Body of pancreas (tissue), 4 donors: ENCODE results near the gene GGA2. TPM values are rescaled to one million over a fixed set of nuclear protein-coding genes. Genes with fewer than 3 reads are reported as not detected.

Experiments
- ATAC-seq: fragments of 150-250 bp; one replicate; pipeline ENCODE4 v1.9.1; 2016
- DNase-seq, 4 donors: peaks; one replicate each; pipeline ENCODE4 v3.0.0-alpha.2; 2019
- H3K27ac ChIP-seq, 4 donors: fragments of 200-600 bp; sonication (generic); 1 replicate in 3 of 4; 2 replicates in 1 of 4; pipeline versions ENCODE4 v1.5.1 to v1.6.1; 2016 to 2019; ENCODE audit warnings: mild to moderate bottlenecking in 1 of 4, mixed read lengths in 1 of 4, moderate library complexity in 1 of 4
- H3K27me3 ChIP-seq, 2 donors: fragments of 200-600 bp; sonication (generic); one replicate each; pipeline ENCODE4 v1.6.0; 2016; ENCODE audit warnings: mild to moderate bottlenecking in 1 of 2
- H3K36me3 ChIP-seq, 2 donors: fragments of 200-600 bp; sonication (generic); replicated peaks in 1 of 2; 2 replicates each; pipeline ENCODE4 v1.5.1; 2016; ENCODE audit warnings: low read depth in 2 of 2; ENCODE audit not compliant: insufficient read depth in 1 of 2
- H3K4me1 ChIP-seq: fragments of 200-600 bp; sonication (generic); one replicate; pipeline ENCODE4 v1.6.0; 2016
- H3K4me3 ChIP-seq, 2 donors: fragments of 200-600 bp; sonication (generic); 1 replicate in 1 of 2; 2 replicates in 1 of 2; pipeline ENCODE4 v1.5.1; 2016 to 2019
- H3K9me3 ChIP-seq, 3 donors: fragments of 200-600 bp; sonication (generic); 1 replicate in 2 of 3; 2 replicates in 1 of 3; pipeline ENCODE4 v1.5.1; 2016
- CTCF ChIP-seq, 7 experiments: fragments of 450-650 bp in 4 of 7; fragments of 200-600 bp in 3 of 7; sonication (generic) in 3 of 7; IDR thresholded peaks; one replicate each; pipeline ENCODE4 v1.5.1; 2016 to 2019; ENCODE audit warnings: antibody characterized with exemption in 7 of 7
- POLR2A ChIP-seq, 3 donors: fragments of 450-650 bp; IDR thresholded peaks; one replicate each; pipeline ENCODE4 v1.6.1; 2016; ENCODE audit warnings: antibody characterized with exemption in 3 of 3, mild to moderate bottlenecking in 2 of 3
- WGBS, 2 donors: methylation state at CpG; one replicate each; pipeline ENCODE4 v1.1.5; 2017; 5-methylcytosine and 5-hydroxymethylcytosine counted together
- intact Hi-C: fragments of 100-400 bp; cut with DNase I; formaldehyde crosslinking; loops from one replicate; pipeline ENCODE4 v1.15.1; 2023
- total RNA-seq, 2 donors: library from RNA; depleted of rRNA; stranded (reverse); fragments of >200 nt; gene quantifications; one replicate each; pipeline ENCODE4 v1.1.0, GENCODE V29; 2016

GGA2 gene
- total RNA-seq, 2 donors from 2014 or later, result 59.3 to 64.6 TPM

GRCh38 chr16:23539984-23540816, 29.9 kb upstream of the GGA2 start:
- Histone ChIP-seq H3K27ac (no peak overlapping the region), H3K27me3 (no peaks in the 10 kb centered on the region), H3K36me3 (peaks cover 0 to 13% of the 10 kb centered on the region in 2 donors), H3K4me3 (no peak overlapping the region), H3K4me1 (peaks cover 5% of the 10 kb centered on the region), H3K9me3 (no peaks in the 10 kb centered on the region)
- ATAC-seq (no peak), DNase-seq (no peak)
- 77 to 81% methylated on average over 11 of the region's 11 CpGs for WGBS, 2 donors
- TF ChIP-seq POLR2A (IDR thresholded peaks at IDR 0.05), result no peak
- no peak for TF ChIP-seq CTCF (IDR thresholded peaks at IDR 0.05)
- intact Hi-C loops, result no loop called here

- ATAC-seq (no peak), DNase-seq (no peak)
- H3K9me3 ChIP-seq, result no peaks in the 10 kb centered on the region
- peaks cover 5% of the 10 kb centered on the region for H3K4me1 ChIP-seq
- no peak overlapping the region for H3K27ac ChIP-seq
- TF ChIP-seq CTCF (IDR thresholded peaks at IDR 0.05) (no peak), POLR2A (IDR thresholded peaks at IDR 0.05) (no peak)
- H3K36me3 ChIP-seq, result peaks cover 0 to 19% of the 10 kb centered on the region in 2 donors
- WGBS, 2 donors, result 96 to 100% methylated on average over 1 of the region's 1 CpG
- no peaks in the 10 kb centered on the region for H3K27me3 ChIP-seq
- no peak overlapping the region for H3K4me3 ChIP-seq
- intact Hi-C loops, result no loop called here
These were observed 28.6 kb upstream of the GGA2 start for GRCh38 chr16:23538919-23539278.

GRCh38 chr16:23537390-23537789, 27.1 kb upstream of the GGA2 start:
- H3K4me3 ChIP-seq, result no peak overlapping the region
- no peak overlapping the region for H3K27ac ChIP-seq
- DNase-seq (no peak), ATAC-seq (no peak)
- peaks cover 5% of the 10 kb centered on the region for H3K4me1 ChIP-seq
- H3K27me3 ChIP-seq, result no peaks in the 10 kb centered on the region
- TF ChIP-seq POLR2A (IDR thresholded peaks at IDR 0.05) (no peak), CTCF (IDR thresholded peaks at IDR 0.05) (no peak)
- WGBS, 2 donors, result 58 to 69% methylated on average over 3 of the region's 3 CpGs
- H3K36me3 ChIP-seq, result peaks cover 0 to 20% of the 10 kb centered on the region in 2 donors
- intact Hi-C loops, result no loop called here
- no peaks in the 10 kb centered on the region for H3K9me3 ChIP-seq

- Histone ChIP-seq H3K4me3 (no peak overlapping the region), H3K27ac (no peak overlapping the region), H3K27me3 (no peaks in the 10 kb centered on the region), H3K4me1 (peaks cover 5% of the 10 kb centered on the region), H3K9me3 (no peaks in the 10 kb centered on the region), H3K36me3 (peaks cover 0 to 20% of the 10 kb centered on the region in 2 donors)
- no peak for ATAC-seq
- intact Hi-C loops, result no loop called here
- WGBS, 2 donors, result 40 to 81% methylated on average over 2 of the region's 2 CpGs
- TF ChIP-seq POLR2A (IDR thresholded peaks at IDR 0.05), result no peak
- TF ChIP-seq CTCF (IDR thresholded peaks at IDR 0.05), result no peak
- no peak for DNase-seq
These were observed 25.6 kb upstream of the GGA2 start for GRCh38 chr16:23535901-23536300.
